GM19351 (cell line): Measurements from ENCODE around the gene P2RX7.
"Not testable (repeated sequence)": the region's sequence is repeated elsewhere in the genome, so short reads cannot be mapped to it uniquely, and the experiment has no call there.

Source experiments
- ATAC-seq: cut with Tn5 transposase; IDR thresholded peaks from one replicate; pipeline ENCODE4 v1.9.1; 2021; ENCODE audit warnings: mild to moderate bottlenecking, moderate library complexity; ENCODE audit not compliant: unreplicated experiment

The P2RX7 gene

GRCh38 chr12:121133838-121134237 lies 1.2 kb downstream of the P2RX7 start:
- no peak for ATAC-seq

- no peak for ATAC-seq
These were observed 2.6 kb downstream of the P2RX7 start for GRCh38 chr12:121135320-121135719.

- no peak for ATAC-seq
These were observed 4.8 kb downstream of the P2RX7 start for GRCh38 chr12:121137512-121137911.

- ATAC-seq = no peak
These were observed 5.6 kb downstream of the P2RX7 start for GRCh38 chr12:121138284-121138683.

GRCh38 chr12:121139286-121139685 lies 6.6 kb downstream of the P2RX7 start:
- ATAC-seq = no peak

GRCh38 chr12:121142171-121142950 lies 9.7 kb downstream of the P2RX7 start:
- no peak for ATAC-seq

GRCh38 chr12:121144416-121144914 lies 11.8 kb downstream of the P2RX7 start:
- ATAC-seq = no peak

- ATAC-seq = no peak
These were observed 12.5 kb downstream of the P2RX7 start for GRCh38 chr12:121145221-121145620.

GRCh38 chr12:121149289-121149688 lies 16.6 kb downstream of the P2RX7 start:
- ATAC-seq = not testable (repeated sequence)

GRCh38 chr12:121154793-121155375 lies 22.2 kb downstream of the P2RX7 start:
- no peak for ATAC-seq

GRCh38 chr12:121156365-121156764 lies 23.7 kb downstream of the P2RX7 start:
- no peak for ATAC-seq

GRCh38 chr12:121158085-121158484 lies 25.4 kb downstream of the P2RX7 start:
- no peak for ATAC-seq

GRCh38 chr12:121158728-121159351 lies 26.2 kb downstream of the P2RX7 start:
- not testable (repeated sequence) for ATAC-seq

- ATAC-seq = peak; percentile 79
These were observed 27.0 kb downstream of the P2RX7 start for GRCh38 chr12:121159467-121160307.

GRCh38 chr12:121162384-121162783 lies 29.7 kb downstream of the P2RX7 start:
- no peak for ATAC-seq

- ATAC-seq = no peak
These were observed 30.3 kb downstream of the P2RX7 start for GRCh38 chr12:121162985-121163384.

- not testable (repeated sequence) for ATAC-seq
These were observed 32.2 kb downstream of the P2RX7 start for GRCh38 chr12:121164839-121165238.

GRCh38 chr12:121165316-121165715 lies 32.6 kb downstream of the P2RX7 start:
- ATAC-seq = no peak

GRCh38 chr12:121166356-121166755 lies 33.7 kb downstream of the P2RX7 start:
- ATAC-seq = no peak

- no peak for ATAC-seq
These were observed 34.6 kb downstream of the P2RX7 start for GRCh38 chr12:121167232-121167820.

- no peak for ATAC-seq
These were observed 35.3 kb downstream of the P2RX7 start for GRCh38 chr12:121167951-121168350.
